RPMI8226 (cell line): Measurements from ENCODE around the gene LCA5L.

ENCODE experiments used
- DNase-seq: peaks from one replicate; pipeline ENCODE4 v3.0.0-alpha.2; 2015

Gene LCA5L

DNA sequence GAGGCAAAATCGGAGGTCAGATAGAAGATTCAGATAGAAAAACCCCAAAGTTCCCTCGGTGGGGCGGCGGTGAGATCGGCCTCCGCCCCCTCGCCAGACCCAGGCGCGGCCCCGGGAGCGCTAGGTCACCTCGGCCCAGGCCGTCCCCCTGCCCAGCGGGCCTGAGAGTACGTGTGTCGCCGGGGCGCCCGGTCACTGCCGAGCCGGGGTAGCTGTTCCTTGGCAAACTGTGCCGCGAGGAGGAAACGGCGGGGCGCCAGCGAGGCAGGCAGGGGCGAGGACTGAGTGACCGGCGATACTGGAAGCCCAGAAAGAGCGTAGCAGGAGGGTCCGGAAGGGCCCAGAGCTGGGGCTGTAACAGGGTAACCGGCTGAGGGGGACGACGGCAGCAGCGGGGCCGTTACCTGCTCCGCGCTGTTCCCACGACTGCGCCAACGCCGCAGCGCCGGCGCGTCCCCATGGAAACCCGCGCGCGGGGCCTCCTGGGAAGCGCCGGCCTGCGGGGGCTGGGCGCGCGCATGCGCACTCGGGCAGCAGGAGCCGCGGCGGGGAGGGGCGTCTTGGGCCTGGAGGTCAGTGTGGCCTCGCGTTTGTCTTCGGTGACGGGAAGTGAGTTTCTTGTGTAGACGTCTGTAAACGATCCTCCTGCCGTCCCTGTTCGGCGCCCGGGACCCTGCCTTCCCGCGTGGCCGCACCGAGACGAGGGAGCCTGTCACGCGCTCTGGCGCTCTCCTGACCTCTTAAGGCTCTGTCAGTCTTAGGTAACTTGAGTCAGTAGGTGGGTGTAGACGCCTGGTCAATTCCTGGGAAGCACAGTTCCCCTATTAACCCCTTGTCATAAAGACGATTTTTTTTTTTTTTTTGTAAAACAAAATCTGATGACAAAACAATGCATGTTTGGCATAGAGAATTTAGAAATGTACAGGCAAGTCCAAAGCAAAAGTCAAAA is at the start of gene LCA5L:
Gene LCA5L, minus strand, starts transcription at position 458 of the 949 bp plus-strand sequence. CDS start 17,285 bp downstream, outside the sequence.
- peak; percentile 96 for DNase-seq

- no peak for DNase-seq
These were observed 43.9 kb upstream of the LCA5L start for GRCh38 chr21:39489380-39489924.

DNA sequence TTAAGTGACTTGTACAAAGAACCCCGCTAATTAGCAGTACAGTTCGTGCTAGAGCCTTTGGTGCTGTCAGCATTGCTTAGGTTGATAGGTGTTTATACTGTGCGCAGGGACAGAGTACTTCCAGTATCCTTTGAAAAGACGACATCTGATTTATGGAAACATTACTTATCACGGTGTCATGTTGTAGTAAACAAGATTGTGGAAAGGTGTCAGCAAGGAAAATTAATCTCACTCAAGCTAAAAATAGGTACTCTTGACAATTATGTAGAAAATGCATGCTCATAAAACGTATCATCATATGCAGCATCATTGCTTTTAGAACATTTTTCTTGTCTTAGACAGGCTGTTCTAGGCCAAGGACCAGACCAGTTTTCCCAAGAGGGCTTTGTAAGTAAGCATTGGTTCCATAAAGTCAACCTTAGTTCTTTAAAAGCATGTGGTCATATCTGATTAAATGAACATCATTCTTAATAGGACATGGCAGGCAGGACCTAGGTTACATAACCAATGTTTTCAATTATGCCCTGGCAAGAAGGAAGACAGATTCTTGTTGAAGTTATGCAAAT is 39.2 kb upstream of the LCA5L start:
- DNase-seq = no peak

GRCh38 chr21:39483917-39484316 is 38.3 kb upstream of the LCA5L start:
- no peak for DNase-seq

DNA sequence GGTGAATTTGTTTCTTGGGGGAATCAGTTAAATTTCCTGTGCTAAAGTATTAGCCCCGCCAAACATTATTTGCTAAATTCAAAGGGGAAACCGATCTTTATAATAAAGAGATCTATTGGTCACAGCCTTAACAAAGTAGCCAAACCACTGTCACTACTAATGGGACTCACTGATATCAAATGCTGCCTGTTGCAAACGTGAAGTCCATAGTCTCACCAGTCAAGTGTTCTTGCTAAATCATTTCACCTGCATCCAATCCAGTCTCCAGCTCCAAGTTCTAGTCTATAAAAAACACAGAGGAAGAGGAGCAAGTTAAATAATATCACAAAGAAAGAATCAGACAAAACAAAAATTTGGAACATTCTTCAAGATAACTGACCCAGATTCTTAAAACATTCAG is 36.3 kb upstream of the LCA5L start:
- DNase-seq = no peak

- no peak for DNase-seq
These were observed 34.7 kb upstream of the LCA5L start for GRCh38 chr21:39480271-39480670.

- DNase-seq = no peak
These were observed 34.2 kb upstream of the LCA5L start for GRCh38 chr21:39479814-39480182.

GRCh38 chr21:39479164-39479813 is 33.7 kb upstream of the LCA5L start:
- DNase-seq = no peak

GRCh38 chr21:39474611-39475010 is 29.0 kb upstream of the LCA5L start:
- DNase-seq = no peak

- no peak for DNase-seq
These were observed 27.2 kb upstream of the LCA5L start for GRCh38 chr21:39472786-39473185.

DNA sequence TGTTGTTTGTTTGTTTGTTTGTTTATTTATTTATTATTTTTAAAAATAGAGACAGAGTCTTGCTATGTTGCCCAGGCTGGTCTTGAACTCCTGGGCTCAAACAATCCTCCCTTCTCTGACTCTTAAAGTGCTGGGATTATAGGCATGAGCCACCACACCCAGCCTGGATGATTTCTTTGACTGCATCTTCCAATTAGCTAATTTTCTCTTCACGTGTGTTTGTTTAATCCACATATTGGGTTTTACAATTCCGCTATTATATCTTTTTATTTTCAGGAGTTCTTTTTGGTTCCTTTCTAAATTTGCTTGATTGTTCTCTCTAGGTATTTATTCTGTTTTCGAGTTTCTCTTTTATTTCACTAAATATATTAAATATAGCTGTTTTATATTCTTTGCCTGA is 26.0 kb upstream of the LCA5L start:
- DNase-seq = no peak

GRCh38 chr21:39468559-39468958 is 23.0 kb upstream of the LCA5L start:
- no peak for DNase-seq

DNA sequence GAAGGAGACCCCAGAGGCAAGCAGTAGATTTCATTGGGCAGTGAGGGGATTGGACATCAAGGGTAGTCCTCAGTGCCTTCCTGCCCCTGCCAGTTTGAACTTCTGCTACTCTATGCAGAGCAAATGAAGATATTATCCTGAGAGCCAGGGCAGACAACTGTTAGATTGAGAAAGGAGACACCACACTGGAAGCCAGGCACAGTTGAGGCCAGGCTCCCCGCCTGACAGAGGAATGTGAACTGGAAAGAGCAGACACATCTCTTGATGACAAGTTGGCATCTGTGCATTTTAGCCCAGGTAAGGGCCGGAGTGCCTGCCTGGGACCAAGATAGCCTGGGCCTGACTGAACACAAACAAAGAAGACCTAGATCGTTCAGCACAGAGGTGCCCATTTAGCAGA is 22.2 kb upstream of the LCA5L start:
- no peak for DNase-seq

- no peak for DNase-seq
These were observed 21.0 kb upstream of the LCA5L start for GRCh38 chr21:39466584-39466983.

DNA sequence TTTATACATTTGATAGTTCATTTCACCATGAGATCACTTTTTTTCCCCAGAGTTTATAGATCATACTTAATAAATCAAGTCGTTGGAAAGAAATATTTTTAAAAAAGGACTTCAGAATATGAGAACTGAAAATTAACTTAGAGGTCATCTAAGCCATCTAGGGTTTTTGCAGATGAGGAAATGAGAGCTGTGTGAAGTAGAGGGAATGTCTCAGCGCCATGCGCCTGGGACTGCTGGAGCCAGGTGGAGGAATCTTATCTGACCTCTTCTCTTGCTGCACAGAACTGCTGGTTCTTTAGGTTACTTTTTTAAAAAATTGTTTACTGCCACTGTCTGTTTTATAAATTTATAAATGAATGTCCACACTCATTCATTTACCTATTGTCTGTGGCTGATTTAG is 17.7 kb upstream of the LCA5L start:
- DNase-seq = no peak

- peak; percentile 18 for DNase-seq
These were observed 15.8 kb upstream of the LCA5L start for GRCh38 chr21:39461419-39461818.

DNA sequence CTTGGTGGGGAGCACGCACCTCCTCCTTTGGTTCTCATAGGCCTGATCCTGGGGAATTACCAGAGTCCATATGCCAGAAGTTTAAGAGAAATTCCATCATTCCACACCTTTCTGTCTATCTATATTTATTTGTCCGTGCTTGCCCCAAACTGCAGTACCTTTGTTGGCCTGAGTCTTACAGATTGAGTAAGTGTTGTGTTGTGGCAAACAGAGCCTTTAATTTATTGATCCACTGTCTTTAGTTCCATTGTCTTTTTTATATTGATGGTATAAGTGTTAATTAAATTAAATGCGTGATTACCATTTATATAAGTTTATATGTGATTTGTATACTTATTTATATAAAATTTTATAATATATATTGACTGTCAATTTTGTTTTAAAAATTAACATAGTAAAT is 11.1 kb upstream of the LCA5L start:
- no peak for DNase-seq

- no peak for DNase-seq
These were observed 9.5 kb upstream of the LCA5L start for GRCh38 chr21:39454949-39455668.

DNA sequence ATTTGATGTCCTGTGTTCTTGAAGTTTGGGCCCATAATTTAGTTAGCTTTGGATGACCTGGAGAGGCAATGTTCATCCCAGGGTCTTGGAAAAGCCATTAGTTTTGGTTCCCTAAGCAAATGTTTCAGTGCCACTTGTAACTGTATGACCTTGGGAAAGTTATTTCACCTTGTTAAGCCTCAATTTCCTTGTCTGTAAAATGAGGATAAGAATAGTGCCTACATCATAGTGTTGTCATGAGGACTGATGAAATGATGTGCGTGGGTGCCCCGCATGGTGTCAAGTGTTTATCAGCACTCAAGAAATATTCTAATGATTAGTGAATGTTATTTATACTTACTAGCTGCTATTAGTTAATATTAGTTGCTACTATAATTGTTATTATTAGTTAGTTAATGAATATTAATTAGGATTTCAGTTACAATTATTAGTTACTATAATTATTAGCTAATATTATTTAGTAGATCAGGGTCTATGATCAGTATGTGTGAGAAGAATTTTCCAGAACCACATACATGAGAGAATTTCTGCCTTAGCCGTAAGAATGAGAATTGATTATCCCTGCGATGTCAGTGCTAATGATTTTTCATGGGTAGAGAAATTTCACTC is 8.1 kb upstream of the LCA5L start:
- DNase-seq = no peak

- no peak for DNase-seq
These were observed 7.4 kb upstream of the LCA5L start for GRCh38 chr21:39452970-39453342.

DNA sequence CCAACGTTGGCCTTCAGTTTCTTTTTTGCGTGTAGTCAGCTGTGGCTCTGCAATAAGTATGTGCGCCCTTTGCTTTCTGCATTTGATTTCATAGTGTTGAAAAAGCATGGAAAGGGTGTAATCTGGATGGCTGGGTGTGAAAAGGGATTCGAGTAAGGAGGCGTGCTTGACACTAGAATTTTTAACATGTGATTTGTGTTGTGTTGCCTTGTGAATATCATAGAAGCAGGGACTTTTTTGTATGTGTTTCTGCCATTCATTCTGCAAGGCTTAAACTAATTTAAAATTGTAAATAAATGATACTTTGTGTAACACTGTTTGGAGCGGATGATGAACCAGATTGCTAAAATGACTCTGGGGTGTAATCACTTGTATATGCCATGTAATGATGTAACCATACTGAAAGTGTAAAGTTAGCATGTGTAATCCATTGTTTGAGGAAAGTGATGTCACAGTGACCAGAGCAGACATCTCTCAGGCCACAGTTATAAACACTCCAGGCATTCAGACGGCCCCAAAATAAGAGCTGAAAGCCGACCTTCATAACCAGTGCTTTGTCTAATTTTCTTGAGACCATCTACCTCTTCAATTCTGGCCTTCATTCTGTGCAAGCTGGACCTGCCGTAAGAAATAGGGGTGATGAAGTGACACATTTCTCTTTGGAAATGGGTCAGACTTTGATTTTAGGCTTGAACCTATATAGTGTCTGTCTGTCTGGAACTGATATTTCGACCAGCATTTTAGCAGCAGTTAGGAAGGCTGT is 6.8 kb upstream of the LCA5L start:
- no peak for DNase-seq
